HepG2 (cell line): ENCODE results near the gene B4GALT5. TPM values are rescaled to one million over a fixed set of nuclear protein-coding genes. Genes with fewer than 3 reads are reported as not detected.

ENCODE experiments used
- ATF2 ChIP-seq: sonication (generic); formaldehyde crosslinking; IDR thresholded peaks from 2 replicates; pipeline ENCODE4 v1.4.0; 2020; ENCODE audit warnings: missing genetic modification reagents
- CCDC6 ChIP-seq: sonication (generic); formaldehyde crosslinking; IDR thresholded peaks from 2 replicates; pipeline ENCODE4 v1.8.1; 2022; ENCODE audit warnings: mild to moderate bottlenecking, missing genetic modification reagents, moderate library complexity
- DRAP1 ChIP-seq: IDR thresholded peaks from 2 replicates; pipeline ENCODE4 v1.6.1; 2016; ENCODE audit warnings: missing genetic modification reagents, missing compliant biosample characterization
- EHMT2 ChIP-seq: fragments of 200-600 bp; sonication (generic); IDR thresholded peaks from 2 replicates; pipeline ENCODE4 v1.7.0; 2017; ENCODE audit warnings: antibody characterized with exemption, low read depth, low read length, borderline replicate concordance
- ETV5 ChIP-seq: IDR thresholded peaks from 2 replicates; pipeline ENCODE4 v1.6.1; 2018; ENCODE audit warnings: missing biosample characterization, missing genetic modification reagents, inconsistent platforms, borderline replicate concordance
- GTF3A ChIP-seq: sonication (generic); formaldehyde crosslinking; conservative IDR thresholded peaks from 2 replicates; pipeline ENCODE4 v1.4.0; 2020; ENCODE audit warnings: mild to moderate bottlenecking, missing genetic modification reagents
- GZF1 ChIP-seq: sonication (generic); formaldehyde crosslinking; IDR thresholded peaks from 2 replicates; pipeline ENCODE4 v1.5.1; 2020; ENCODE audit warnings: mild to moderate bottlenecking, missing genetic modification reagents
- HNRNPUL1 ChIP-seq: fragments of 200-400 bp; formaldehyde crosslinking; IDR thresholded peaks from 2 replicates; pipeline ENCODE4 v1.6.1; 2017; ENCODE audit warnings: low read depth, mild to moderate bottlenecking, low read length, moderate library complexity
- POGZ ChIP-seq: sonication (generic); formaldehyde crosslinking; IDR thresholded peaks from 2 replicates; pipeline ENCODE4 v1.4.0; 2020; ENCODE audit warnings: mild to moderate bottlenecking, missing genetic modification reagents
- SALL2 ChIP-seq: sonication (generic); formaldehyde crosslinking; IDR thresholded peaks from 2 replicates; pipeline ENCODE4 v1.8.1; 2023; ENCODE audit warnings: mild to moderate bottlenecking, missing genetic modification reagents, inconsistent platforms
- SETDB1 ChIP-seq: sonication (generic); formaldehyde crosslinking; IDR thresholded peaks from 2 replicates; pipeline ENCODE4 v1.5.1; 2020; ENCODE audit warnings: missing genetic modification reagents, mild to moderate bottlenecking, borderline replicate concordance
- SOX5 ChIP-seq: IDR thresholded peaks from 2 replicates; pipeline ENCODE4 v1.6.1; 2016; ENCODE audit warnings: borderline replicate concordance
- STAT6 ChIP-seq: sonication (generic); formaldehyde crosslinking; IDR thresholded peaks from 2 replicates; pipeline ENCODE4 v1.4.0; 2020; ENCODE audit warnings: missing genetic modification reagents, mild to moderate bottlenecking, borderline replicate concordance
- TARDBP ChIP-seq: sonication (generic); formaldehyde crosslinking; IDR thresholded peaks from 2 replicates; pipeline ENCODE4 v1.8.0; 2022; ENCODE audit warnings: mild to moderate bottlenecking, missing genetic modification reagents
- TGIF2 ChIP-seq: IDR thresholded peaks from 2 replicates; pipeline ENCODE4 v1.6.1; 2016; ENCODE audit warnings: control low read depth, missing compliant biosample characterization
- ZBTB49 ChIP-seq: sonication (generic); formaldehyde crosslinking; IDR thresholded peaks from 2 replicates; pipeline ENCODE4 v1.4.0; 2020; ENCODE audit warnings: missing genetic modification reagents, borderline replicate concordance
- ZNF550 ChIP-seq: sonication (generic); formaldehyde crosslinking; IDR thresholded peaks from 2 replicates; pipeline ENCODE4 v1.4.0; 2020; ENCODE audit warnings: mild to moderate bottlenecking, missing genetic modification reagents, borderline replicate concordance
- ZNF607 ChIP-seq: sonication (generic); formaldehyde crosslinking; IDR thresholded peaks from 2 replicates; pipeline ENCODE4 v1.5.1; 2020; ENCODE audit warnings: missing genetic modification reagents, mild to moderate bottlenecking, borderline replicate concordance
- ZNF670 ChIP-seq: sonication (generic); formaldehyde crosslinking; IDR thresholded peaks from 2 replicates; pipeline ENCODE4 v1.8.0; 2022; ENCODE audit warnings: mild to moderate bottlenecking, missing genetic modification reagents, borderline replicate concordance
- ZNF766 ChIP-seq: sonication (generic); formaldehyde crosslinking; IDR thresholded peaks from 2 replicates; pipeline ENCODE4 v1.5.0; 2020; ENCODE audit warnings: missing genetic modification reagents, borderline replicate concordance
- ZNF768 ChIP-seq: sonication (generic); formaldehyde crosslinking; IDR thresholded peaks from 2 replicates; pipeline ENCODE4 v1.4.0; 2020; ENCODE audit warnings: missing genetic modification reagents
- polyA plus RNA-seq, 8 experiments: library from polyadenylated mRNA; depleted of rRNA in 3 of 8; stranded (reverse) in 7 of 8; unstranded in 1 of 8; fragments of >200 nt; fragmentation: Illumina TruSeq in 4 of 8; extraction: Trizol in 4 of 8; gene quantifications; 2 replicates each; pipeline versions ENCODE4 v1.2.1 to v1.2.3, GENCODE V29; 2011 to 2016; ENCODE audit warnings: low read depth in 4 of 8, missing spikeins in 1 of 8, mixed read lengths in 1 of 8; ENCODE audit not compliant: insufficient read depth in 1 of 8
- total RNA-seq, 5 experiments: library from RNA; depleted of rRNA; stranded (reverse); fragments of >200 nt; fragmentation: Illumina TruSeq; extraction: Trizol; gene quantifications; 2 replicates each; pipeline ENCODE4 v1.2.3, GENCODE V29; 2016; ENCODE audit warnings: low read depth in 1 of 5
- TF ChIP-seq, protein P1 (sequence below): sonication (generic); formaldehyde crosslinking; IDR thresholded peaks from 2 replicates; pipeline ENCODE4 v1.4.0; 2020; ENCODE audit warnings: low read depth, mild to moderate bottlenecking, missing genetic modification reagents

Gene B4GALT5
- total and polyA plus RNA-seq, 2 of the 13 experiments (the other 11 are each of a cell fraction or from before 2014, with no cell fraction given) = 27.3 to 30.9 TPM

GRCh38 chr20:49712996-49713752 is 504 bp downstream of the B4GALT5 start (continued):
- TF ChIP-seq SETDB1 (no peak), SALL2 (CRISPR knock-in tag) (peak; percentile 27; the same call in 1 of the 2 replicates), ZNF766 (CRISPR knock-in tag) (no peak), ZBTB49 (CRISPR knock-in tag) (no peak), ZNF670 (CRISPR knock-in tag) (no peak), DRAP1 (CRISPR knock-in tag) (0 out of 2 replicates have a peak, but pooled peaks have one; percentile 4), ZNF550 (CRISPR knock-in tag) (no peak), CCDC6 (CRISPR knock-in tag) (0 out of 2 replicates have a peak, but pooled peaks have one; percentile 44), ZNF768 (peak; percentile 55; the same call in 1 of the 2 replicates), TARDBP (CRISPR knock-in tag) (peak; percentile 53; the same call in 1 of the 2 replicates), GTF3A (CRISPR knock-in tag) (no peak), ETV5 (peak; percentile 40), ZNF607 (CRISPR knock-in tag) (no peak; the same call in 1 of the 2 replicates), SOX5 (CRISPR knock-in tag) (no peak), STAT6 (CRISPR knock-in tag) (no peak), TGIF2 (0 out of 2 replicates have a peak, but pooled peaks have one; percentile 15), HNRNPUL1 (no peak), EHMT2 (no peak), POGZ (CRISPR knock-in tag) (no peak), GZF1 (CRISPR knock-in tag) (0 out of 2 replicates have a peak, but pooled peaks have one; percentile 42), ATF2 (CRISPR knock-in tag) (no peak)
- TF ChIP-seq, protein P1, sequence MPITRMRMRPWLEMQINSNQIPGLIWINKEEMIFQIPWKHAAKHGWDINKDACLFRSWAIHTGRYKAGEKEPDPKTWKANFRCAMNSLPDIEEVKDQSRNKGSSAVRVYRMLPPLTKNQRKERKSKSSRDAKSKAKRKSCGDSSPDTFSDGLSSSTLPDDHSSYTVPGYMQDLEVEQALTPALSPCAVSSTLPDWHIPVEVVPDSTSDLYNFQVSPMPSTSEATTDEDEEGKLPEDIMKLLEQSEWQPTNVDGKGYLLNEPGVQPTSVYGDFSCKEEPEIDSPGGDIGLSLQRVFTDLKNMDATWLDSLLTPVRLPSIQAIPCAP (CRISPR knock-in tag) = no peak
